Fibroblast of lung (primary cell): ENCODE results near the gene MRPL49. TPM values are rescaled to one million over a fixed set of nuclear protein-coding genes. Genes with fewer than 3 reads are reported as not detected.
A peak's percentile ranks its signal among the peaks of the same experiment; 100 is the strongest.

Source experiments
- DNase-seq, 2 donors: peaks; one replicate each; pipeline versions ENCODE4 v3.0.0 to v3.0.0-alpha.2; 2010; ENCODE audit warnings: low read depth in 2 of 2
- H2AFZ ChIP-seq: 2 replicates; pipeline ENCODE4 v1.5.1; 2012; ENCODE audit warnings: low read length, control low read depth, inconsistent platforms
- H3K27ac ChIP-seq: 2 replicates; pipeline ENCODE4 v1.5.1; 2011; ENCODE audit warnings: low read length, control low read depth; ENCODE audit not compliant: insufficient read depth
- H3K27me3 ChIP-seq: 2 replicates; pipeline ENCODE4 v1.5.1; 2011; ENCODE audit warnings: mild to moderate bottlenecking, low read length; ENCODE audit not compliant: control insufficient read depth, insufficient read depth
- H3K36me3 ChIP-seq: 2 replicates; pipeline ENCODE4 v1.5.1; 2011; ENCODE audit warnings: low read length; ENCODE audit not compliant: control insufficient read depth, insufficient read depth
- H3K4me1 ChIP-seq: 2 replicates; pipeline ENCODE4 v1.5.1; 2011; ENCODE audit warnings: low read length; ENCODE audit not compliant: control insufficient read depth, insufficient read depth; ENCODE audit errors: extremely low read depth
- H3K4me2 ChIP-seq: 2 replicates; pipeline ENCODE4 v1.5.1; 2011; ENCODE audit warnings: low read length, control low read depth; ENCODE audit not compliant: insufficient read depth; ENCODE audit errors: extremely low read depth
- H3K4me3 ChIP-seq, 4 experiments: fragments of 200-600 bp in 1 of 4; sonication (generic) in 1 of 4; replicated peaks in 1 of 4; 2 replicates each; pipeline ENCODE4 v1.5.1; 2011 to 2016; ENCODE audit warnings: low read length in 4 of 4, low read depth in 3 of 4, mild to moderate bottlenecking in 3 of 4, control low read depth in 2 of 4, inconsistent platforms in 1 of 4, mixed read lengths in 1 of 4; ENCODE audit not compliant: insufficient read depth in 1 of 4; ENCODE audit errors: control extremely low read depth in 1 of 4
- H3K79me2 ChIP-seq: 2 replicates; pipeline ENCODE4 v1.5.1; 2012; ENCODE audit warnings: mild to moderate bottlenecking, low read length, inconsistent platforms; ENCODE audit not compliant: control insufficient read depth, insufficient read depth
- H3K9ac ChIP-seq: 2 replicates; pipeline ENCODE4 v1.5.1; 2011; ENCODE audit warnings: mild to moderate bottlenecking, low read length, control low read depth; ENCODE audit not compliant: insufficient read depth
- H3K9me3 ChIP-seq: 2 replicates; pipeline ENCODE4 v1.5.1; 2012; ENCODE audit warnings: low read depth, low read length; ENCODE audit not compliant: control insufficient read depth, insufficient read depth
- H4K20me1 ChIP-seq: 2 replicates; pipeline ENCODE4 v1.5.1; 2011; ENCODE audit warnings: low read length; ENCODE audit not compliant: control insufficient read depth, insufficient read depth; ENCODE audit errors: extremely low read depth
- CTCF ChIP-seq, 2 donors: IDR thresholded peaks in 1 of 2; conservative IDR thresholded peaks in 1 of 2; 1 replicate in 1 of 2; 2 replicates in 1 of 2; pipeline ENCODE4 v1.5.1; 2011 to 2012; ENCODE audit warnings: low read length in 2 of 2, control low read depth in 1 of 2, inconsistent platforms in 1 of 2, low read depth in 1 of 2, mild to moderate bottlenecking in 1 of 2
- EZH2 ChIP-seq: IDR thresholded peaks from 2 replicates; pipeline ENCODE4 v1.5.1; 2012; ENCODE audit warnings: low read length, control low read depth, mild to moderate bottlenecking; ENCODE audit errors: missing control alignments
- polyA plus RNA-seq, 2 donors: library from polyadenylated mRNA; depleted of rRNA in 1 of 2; stranded (reverse) in 1 of 2; unstranded in 1 of 2; fragments of >200 nt; gene quantifications; 2 replicates each; pipeline ENCODE4 v1.2.1, GENCODE V29; 2011 to 2012; ENCODE audit warnings: missing spikeins in 1 of 2
- total RNA-seq: library from RNA; depleted of rRNA; stranded (reverse); fragments of >200 nt; gene quantifications from 2 replicates; pipeline ENCODE4 v1.2.1, GENCODE V29; 2014

MRPL49 gene
- total and polyA plus RNA-seq, 2 donors (not counting 1 experiment from before 2014, with no cell fraction given): 55.5 to 70.8 TPM

GRCh38 chr11:65083834-65084597, 38.1 kb upstream of the MRPL49 start, which contains the start of the genes CDCA5 and ZFPL1:
Gene CDCA5, minus strand, starts transcription at chr11:65084040. Its CDS starts 62 bp downstream, at chr11:65083978.
Gene ZFPL1, plus strand, starts transcription at chr11:65084222. Its CDS starts 477 bp downstream, at chr11:65084699.
- Histone ChIP-seq H3K27ac (peak within 1 kb of the TSS; percentile 85), H3K36me3 (peaks cover 18% of the 10 kb centered on the region), H3K27me3 (no peaks in the 10 kb centered on the region), H3K9me3 (no peaks in the 10 kb centered on the region), H3K4me1 (peaks cover 11% of the 10 kb centered on the region), H3K4me3 (peak within 1 kb of the TSS; percentile 71 to 91 (median 84)), H4K20me1 (no peaks in the 10 kb centered on the region), H3K9ac (peak within 1 kb of the TSS; percentile 95), H3K79me2 (peaks cover 41% of the 10 kb centered on the region), H2AFZ (peak within 1 kb of the TSS; percentile 88), H3K4me2 (peak within 1 kb of the TSS; percentile 98)
- peak; percentile 93 to 96 for DNase-seq
- TF ChIP-seq EZH2 (no peak), CTCF (conservative IDR thresholded peaks at IDR 0.05 in 1 of 2, IDR thresholded peaks at IDR 0.05 in 1 of 2; ENCODE audit: low read depth in 1 of 2, low read length in 2 of 2) (no peak)

- peak overlapping the region; percentile 95 for H3K9ac ChIP-seq
- no peaks in the 10 kb centered on the region for H4K20me1 ChIP-seq
- DNase-seq: no peak
- peak overlapping the region; percentile 71 to 91 (median 84) for H3K4me3 ChIP-seq
- no peaks in the 10 kb centered on the region for H3K27me3 ChIP-seq
- no peaks in the 10 kb centered on the region for H3K9me3 ChIP-seq
- peak overlapping the region; percentile 59 for H3K4me2 ChIP-seq
- peaks cover 40% of the 10 kb centered on the region for H3K79me2 ChIP-seq
- peaks cover 11% of the 10 kb centered on the region for H3K4me1 ChIP-seq
- H3K36me3 ChIP-seq: peaks cover 21% of the 10 kb centered on the region
- H3K27ac ChIP-seq: peak overlapping the region; percentile 85
- no peak for TF ChIP-seq CTCF (conservative IDR thresholded peaks at IDR 0.05 in 1 of 2, IDR thresholded peaks at IDR 0.05 in 1 of 2; ENCODE audit: low read depth in 1 of 2, low read length in 2 of 2)
- TF ChIP-seq EZH2: no peak
- H2AFZ ChIP-seq: no peak overlapping the region
Observed at GRCh38 chr11:65084598-65085375, 37.3 kb upstream of the MRPL49 start.

- Histone ChIP-seq H2AFZ (no peak overlapping the region), H3K27ac (no peak overlapping the region), H3K4me1 (peaks cover 11% of the 10 kb centered on the region), H3K9ac (no peak overlapping the region), H3K4me3 (peak overlapping the region in 2 of 4 experiments; percentile 90 to 91), H4K20me1 (no peaks in the 10 kb centered on the region), H3K36me3 (peaks cover 21% of the 10 kb centered on the region), H3K9me3 (no peaks in the 10 kb centered on the region), H3K4me2 (peak overlapping the region; percentile 59), H3K27me3 (no peaks in the 10 kb centered on the region), H3K79me2 (peaks cover 38% of the 10 kb centered on the region)
- TF ChIP-seq CTCF (conservative IDR thresholded peaks at IDR 0.05 in 1 of 2, IDR thresholded peaks at IDR 0.05 in 1 of 2; ENCODE audit: low read depth in 1 of 2, low read length in 2 of 2) (no peak), EZH2 (no peak)
- no peak for DNase-seq
Observed at GRCh38 chr11:65085446-65085845, 36.7 kb upstream of the MRPL49 start.
